SH-SY5Y (cell line): Measurements from ENCODE around the gene SMAD3.

Experiments
- GATA2 ChIP-seq: IDR thresholded peaks from 2 replicates; pipeline ENCODE4 v1.6.1; 2011; ENCODE audit warnings: mild to moderate bottlenecking, low read depth, low read length
- GATA3 ChIP-seq: IDR thresholded peaks from 2 replicates; pipeline ENCODE4 v1.6.1; 2011; ENCODE audit warnings: low read depth, mild to moderate bottlenecking, low read length, moderate library complexity

DNA sequence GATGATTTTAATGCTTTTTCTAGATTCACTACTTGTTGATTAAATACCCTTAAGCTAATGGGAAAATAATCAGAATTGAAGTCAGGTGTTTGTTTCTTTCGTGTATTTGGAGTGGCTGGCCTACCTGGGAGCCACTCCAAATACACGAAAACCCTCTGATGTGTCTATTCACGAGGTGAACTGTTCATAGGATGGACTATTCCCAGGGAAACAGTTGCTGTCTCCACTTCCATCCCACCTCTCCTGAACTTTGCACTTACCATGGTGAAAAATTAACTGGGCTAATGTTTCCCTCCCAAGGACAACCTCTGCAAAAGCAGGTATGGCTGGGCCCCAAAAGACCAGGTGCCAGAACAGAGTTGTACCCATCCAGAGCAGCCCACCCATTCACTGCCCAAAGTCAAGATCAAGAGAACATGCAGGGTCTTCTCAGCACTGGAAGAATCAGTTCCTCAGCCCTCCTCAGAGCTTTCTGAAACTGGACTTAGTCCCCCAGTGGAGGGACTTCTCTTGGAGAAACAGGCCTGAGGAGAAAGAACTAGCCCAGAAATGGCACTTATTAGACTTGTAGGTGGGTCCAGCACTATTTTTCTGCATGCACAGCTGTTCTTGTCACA, 2.9 kb upstream of the SMAD3 start:
- no peak for TF ChIP-seq GATA2
- no peak for TF ChIP-seq GATA3
